Neural cell (in vitro differentiated cells): ENCODE results near the gene PROCA1.

ENCODE experiments used
- CTCF ChIP-seq: fragments of 450-650 bp; IDR thresholded peaks from 2 replicates; pipeline ENCODE4 v1.5.1; 2014; ENCODE audit warnings: antibody characterized with exemption, mild to moderate bottlenecking, moderate library complexity; ENCODE audit not compliant: poor library complexity, severe bottlenecking
- EP300 ChIP-seq: fragments of 450-650 bp; conservative IDR thresholded peaks from 2 replicates; pipeline ENCODE4 v1.6.1; 2014; ENCODE audit warnings: antibody characterized with exemption, mild to moderate bottlenecking, moderate library complexity; ENCODE audit not compliant: poor library complexity, severe bottlenecking
- EZH2 ChIP-seq: fragments of 200-600, 300-800 bp; shearing (Covaris generic), sonication (generic); IDR thresholded peaks from 2 replicates; pipeline ENCODE4 v1.6.1; 2014; ENCODE audit warnings: antibody characterized with exemption, low read length, borderline replicate concordance, mild to moderate bottlenecking; ENCODE audit not compliant: insufficient read depth, poor library complexity, severe bottlenecking
- MXI1 ChIP-seq: fragments of 450-650 bp; conservative IDR thresholded peaks from 2 replicates; pipeline ENCODE4 v1.6.1; 2014; ENCODE audit warnings: antibody characterized with exemption, mild to moderate bottlenecking; ENCODE audit not compliant: poor library complexity, severe bottlenecking
- POLR2AphosphoS5 ChIP-seq: IDR thresholded peaks from 2 replicates; pipeline ENCODE4 v1.6.1; 2012
- RAD21 ChIP-seq: fragments of 450-650 bp; conservative IDR thresholded peaks from 2 replicates; pipeline ENCODE4 v1.6.1; 2014; ENCODE audit warnings: antibody characterized with exemption, mild to moderate bottlenecking, moderate library complexity
- REST ChIP-seq: IDR thresholded peaks from 2 replicates; pipeline ENCODE4 v1.6.1; 2012; ENCODE audit warnings: borderline replicate concordance
- SMC3 ChIP-seq: fragments of 450-650 bp; conservative IDR thresholded peaks from 2 replicates; pipeline ENCODE4 v1.6.1; 2014; ENCODE audit warnings: antibody characterized with exemption, mild to moderate bottlenecking, moderate library complexity; ENCODE audit not compliant: poor library complexity
- TAF1 ChIP-seq: IDR thresholded peaks from 2 replicates; pipeline ENCODE4 v1.6.1; 2012; ENCODE audit warnings: low read depth

- no peak for TF ChIP-seq CTCF
- TF ChIP-seq EZH2: no peak
- no peak for TF ChIP-seq REST
- no peak for TF ChIP-seq EP300
- no peak for TF ChIP-seq POLR2AphosphoS5
- no peak for TF ChIP-seq TAF1
- no peak for TF ChIP-seq RAD21
- TF ChIP-seq SMC3: no peak
- TF ChIP-seq MXI1: no peak
Observed at GRCh38 chr17:28686296-28686695, 25.4 kb downstream of the PROCA1 start.
